ENCODE data around the gene GOLGA5. TPM values are rescaled to one million over a fixed set of nuclear protein-coding genes. Genes with fewer than 3 reads are reported as not detected.
A peak's percentile ranks its signal among the peaks of the same experiment; 100 is the strongest.

The GOLGA5 gene
- total and polyA plus RNA-seq, 2 of the 13 experiments (the other 11 are each of a cell fraction or from before 2014, with no cell fraction given), result 31.0 to 40.0 TPM

GRCh38 chr14:92793709-92794546, at the start of gene GOLGA5 (continued):
- TF ChIP-seq ZMAT5 (CRISPR knock-in tag; IDR thresholded peaks at IDR 0.05; ENCODE audit: borderline replicate concordance, low read depth), result no peak
- TF ChIP-seq ZBTB49 (CRISPR knock-in tag; IDR thresholded peaks at IDR 0.05; ENCODE audit: borderline replicate concordance), result no peak
- TF ChIP-seq NAIF1 (CRISPR knock-in tag; IDR thresholded peaks at IDR 0.05; ENCODE audit: borderline replicate concordance), result no peak
- no peak for TF ChIP-seq JUND (CRISPR knock-in tag; IDR thresholded peaks at IDR 0.05)
- no peak for TF ChIP-seq ARID2 (CRISPR knock-in tag; IDR thresholded peaks at IDR 0.05; ENCODE audit: borderline replicate concordance)
- peak; percentile 89; the same call in 1 of the 2 replicates for TF ChIP-seq ZNF510 (CRISPR knock-in tag; IDR thresholded peaks at IDR 0.05; ENCODE audit: low read depth)
- peak; percentile 54 for TF ChIP-seq HNRNPK (IDR thresholded peaks at IDR 0.05; ENCODE audit: low read depth, low read length, poor library complexity, severe bottlenecking)
- no peak for TF ChIP-seq TRIM24 (CRISPR knock-in tag; IDR thresholded peaks at IDR 0.05)
- 0 out of 2 replicates have a peak, but pooled peaks have one; percentile 35 for TF ChIP-seq ZNF33B (CRISPR knock-in tag; IDR thresholded peaks at IDR 0.05)
- TF ChIP-seq RARG (CRISPR knock-in tag; IDR thresholded peaks at IDR 0.05; ENCODE audit: low read depth), result 0 out of 2 replicates have a peak, but pooled peaks have one; percentile 51
- TF ChIP-seq ZNF703 (CRISPR knock-in tag; IDR thresholded peaks at IDR 0.05; ENCODE audit: borderline replicate concordance), result no peak
- peak in 1 of 2 experiments; percentile 56; a peak in 1 of 4 replicates for TF ChIP-seq REST (IDR thresholded peaks at IDR 0.05; ENCODE audit: borderline replicate concordance in 1 of 2, low read depth in 1 of 2, low read length in 2 of 2)
- no peak for TF ChIP-seq NR2F1 (CRISPR knock-in tag; IDR thresholded peaks at IDR 0.05)
- no peak for TF ChIP-seq KLF15 (CRISPR knock-in tag; IDR thresholded peaks at IDR 0.05; ENCODE audit: borderline replicate concordance)
- TF ChIP-seq SIX4 (CRISPR knock-in tag; IDR thresholded peaks at IDR 0.05), result no peak
- TF ChIP-seq TMF1 (CRISPR knock-in tag; IDR thresholded peaks at IDR 0.05; ENCODE audit: low read depth), result 0 out of 2 replicates have a peak, but pooled peaks have one; percentile 55
- no peak; the same call in 1 of the 2 replicates for TF ChIP-seq ZNF460 (CRISPR knock-in tag; IDR thresholded peaks at IDR 0.05; ENCODE audit: borderline replicate concordance)
- no peak; the same call in 1 of the 2 replicates for TF ChIP-seq ZNF710 (CRISPR knock-in tag; IDR thresholded peaks at IDR 0.05; ENCODE audit: borderline replicate concordance)
- no peak for TF ChIP-seq PTBP1 (IDR thresholded peaks at IDR 0.05; ENCODE audit: low read depth, low read length, poor library complexity, severe bottlenecking)

Measured in HepG2 (cell line).